WTC11 (cell line): Measurements from ENCODE around the gene PLEKHH2.

Source experiments
- ATF3 ChIP-seq: sonication (generic); formaldehyde crosslinking; conservative IDR thresholded peaks from 2 replicates; pipeline ENCODE4 v1.8.1; 2022; ENCODE audit warnings: mild to moderate bottlenecking, missing genetic modification reagents
- ZNF121 ChIP-seq: sonication (generic); formaldehyde crosslinking; IDR thresholded peaks from 2 replicates; pipeline ENCODE4 v1.8.0; 2023; ENCODE audit warnings: missing genetic modification reagents

- TF ChIP-seq ATF3 (CRISPR knock-in tag) (no peak), ZNF121 (no peak)
Observed at GRCh38 chr2:43794956-43795355, 157.9 kb downstream of the PLEKHH2 start.
